Measurements from ENCODE around the gene MTFMT.
A peak's percentile ranks its signal among the peaks of the same experiment; 100 is the strongest.
"Not testable (repeated sequence)": the region's sequence is repeated elsewhere in the genome, so short reads cannot be mapped to it uniquely, and the experiment has no call there.

The MTFMT gene

GRCh38 chr15:65034719-65035118 is 5.3 kb upstream of the MTFMT start:
- no peak for DNase-seq

- DNase-seq, result peak in 1 of 2 experiments; percentile 50
These were observed 4.3 kb upstream of the MTFMT start for GRCh38 chr15:65033659-65034269.

- no peak for DNase-seq
These were observed 3.5 kb upstream of the MTFMT start for GRCh38 chr15:65032801-65033537.

- no peak for DNase-seq
These were observed 333 bp upstream of the MTFMT start for GRCh38 chr15:65029736-65030208.

GRCh38 chr15:65028338-65028737 is 1.1 kb downstream of the MTFMT start:
- DNase-seq, result no peak

GRCh38 chr15:65027593-65027992 is 1.8 kb downstream of the MTFMT start:
- DNase-seq, result no peak

- DNase-seq, result no peak
These were observed 2.7 kb downstream of the MTFMT start for GRCh38 chr15:65026756-65027155.

- DNase-seq, result no peak
These were observed 8.0 kb downstream of the MTFMT start for GRCh38 chr15:65021488-65021887.

GRCh38 chr15:65020419-65020818 is 9.0 kb downstream of the MTFMT start:
- DNase-seq, result no peak

GRCh38 chr15:65011198-65011597 is 18.2 kb downstream of the MTFMT start:
- not testable (repeated sequence) for DNase-seq

- DNase-seq, result no peak
These were observed 20.5 kb downstream of the MTFMT start for GRCh38 chr15:65008983-65009382.

- DNase-seq, result no peak
These were observed 22.6 kb downstream of the MTFMT start for GRCh38 chr15:65006876-65007275.

GRCh38 chr15:65004993-65005392 is 24.4 kb downstream of the MTFMT start:
- DNase-seq, result no peak

- no peak for DNase-seq
These were observed 31.6 kb downstream of the MTFMT start for GRCh38 chr15:64997745-64998375.

GRCh38 chr15:64997066-64997465 is 32.4 kb downstream of the MTFMT start:
- DNase-seq, result no peak

- no peak for DNase-seq
These were observed 36.1 kb downstream of the MTFMT start for GRCh38 chr15:64993290-64993689.

GRCh38 chr15:64991536-64992135 is 37.8 kb downstream of the MTFMT start:
- DNase-seq, result peak in 1 of 2 experiments; percentile 38

GRCh38 chr15:64990168-64990470 is 39.3 kb downstream of the MTFMT start:
- DNase-seq, result no peak

- DNase-seq, result peak; percentile 64 to 91
These were observed 39.8 kb downstream of the MTFMT start, which contains the start of gene SPG21 for GRCh38 chr15:64989416-64990167. Gene SPG21 (minus strand): TSS chr15:64989914. CDS start chr15:64983569, 6,345 bp downstream.

GRCh38 chr15:64987136-64987535 is 42.3 kb downstream of the MTFMT start:
- DNase-seq, result no peak

- DNase-seq, result no peak
These were observed 43.9 kb downstream of the MTFMT start for GRCh38 chr15:64985366-64986033.

- no peak for DNase-seq
These were observed 47.0 kb downstream of the MTFMT start for GRCh38 chr15:64982472-64982871.
